Measurements from ENCODE around the gene LYZL4. TPM values are rescaled to one million over a fixed set of nuclear protein-coding genes. Genes with fewer than 3 reads are reported as not detected.

LYZL4 gene
- total RNA-seq, 4 donors from 2014 or later: not detected

- Histone ChIP-seq H3K9me3 (no peaks in the 10 kb centered on the region), H3K27ac (no peak overlapping the region), H3K4me1 (no peaks in the 10 kb centered on the region), H3K36me3 (no peaks in the 10 kb centered on the region), H3K27me3 (no peaks in the 10 kb centered on the region), H3K4me3 (no peak overlapping the region)
- TF ChIP-seq CTCF (IDR thresholded peaks at IDR 0.05 in 4 of 5, conservative IDR thresholded peaks at IDR 0.05 in 1 of 5) (no peak), POLR2A (IDR thresholded peaks at IDR 0.05) (no peak)
- in situ Hi-C loops (cut with MboI; ENCODE audit: low sequenced_read_pairs in 4 of 4): no loop called here
- DNase-seq (peak in 1 of 2 donors; percentile 23), ATAC-seq (peak; percentile 41 to 56)
- intact Hi-C loops (cut with DNase I; ENCODE audit: low total_unique reads): no loop called here
These were observed 34.0 kb downstream of the LYZL4 start for GRCh38 chr3:42376344-42376798.

GRCh38 chr3:42375121-42375800 lies 35.1 kb downstream of the LYZL4 start:
- H3K27ac ChIP-seq: no peak overlapping the region
- intact Hi-C loops (cut with DNase I; ENCODE audit: low total_unique reads) (no loop called here), in situ Hi-C loops (cut with MboI; ENCODE audit: low sequenced_read_pairs in 4 of 4) (no loop called here)
- ATAC-seq (no peak), DNase-seq (no peak)
- H3K4me1 ChIP-seq: no peaks in the 10 kb centered on the region
- no peaks in the 10 kb centered on the region for H3K9me3 ChIP-seq
- H3K27me3 ChIP-seq: no peaks in the 10 kb centered on the region
- no peaks in the 10 kb centered on the region for H3K36me3 ChIP-seq
- no peak overlapping the region for H3K4me3 ChIP-seq
- TF ChIP-seq CTCF (IDR thresholded peaks at IDR 0.05 in 4 of 5, conservative IDR thresholded peaks at IDR 0.05 in 1 of 5) (no peak), POLR2A (IDR thresholded peaks at IDR 0.05) (no peak)

GRCh38 chr3:42371776-42372175 lies 38.6 kb downstream of the LYZL4 start:
- in situ Hi-C loops (cut with MboI; ENCODE audit: low sequenced_read_pairs in 4 of 4): no loop called here

GRCh38 chr3:42369832-42370231 lies 40.6 kb downstream of the LYZL4 start:
- no peaks in the 10 kb centered on the region for H3K27me3 ChIP-seq
- H3K36me3 ChIP-seq: no peaks in the 10 kb centered on the region
- DNase-seq (no peak), ATAC-seq (no peak)
- in situ Hi-C loops (cut with MboI; ENCODE audit: low sequenced_read_pairs in 4 of 4) (no loop called here), intact Hi-C loops (cut with DNase I; ENCODE audit: low total_unique reads) (no loop called here)
- H3K4me3 ChIP-seq: no peak overlapping the region
- no peaks in the 10 kb centered on the region for H3K4me1 ChIP-seq
- H3K27ac ChIP-seq: no peak overlapping the region
- no peaks in the 10 kb centered on the region for H3K9me3 ChIP-seq
- TF ChIP-seq CTCF (IDR thresholded peaks at IDR 0.05 in 4 of 5, conservative IDR thresholded peaks at IDR 0.05 in 1 of 5): no peak

More at GRCh38 chr3:42371776-42372175, 38.6 kb downstream of the LYZL4 start:
- TF ChIP-seq CTCF (IDR thresholded peaks at IDR 0.05 in 4 of 5, conservative IDR thresholded peaks at IDR 0.05 in 1 of 5): no peak
- no peak for TF ChIP-seq POLR2A (IDR thresholded peaks at IDR 0.05)
- no peaks in the 10 kb centered on the region for H3K9me3 ChIP-seq
- ATAC-seq: no peak
- H3K4me3 ChIP-seq: no peak overlapping the region
- intact Hi-C loops (cut with DNase I; ENCODE audit: low total_unique reads): no loop called here
- H3K4me1 ChIP-seq: no peaks in the 10 kb centered on the region
- H3K36me3 ChIP-seq: no peaks in the 10 kb centered on the region
- H3K27me3 ChIP-seq: no peaks in the 10 kb centered on the region
- no peak for DNase-seq
- H3K27ac ChIP-seq: no peak overlapping the region

GRCh38 chr3:42369304-42369703 lies 41.1 kb downstream of the LYZL4 start:
- H3K27ac ChIP-seq: no peak overlapping the region
- no peak for ATAC-seq
- TF ChIP-seq CTCF (IDR thresholded peaks at IDR 0.05 in 4 of 5, conservative IDR thresholded peaks at IDR 0.05 in 1 of 5): no peak
- TF ChIP-seq POLR2A (IDR thresholded peaks at IDR 0.05): no peak

More at GRCh38 chr3:42369304-42369703, 41.1 kb downstream of the LYZL4 start:
- H3K4me3 ChIP-seq: no peak overlapping the region
- no peaks in the 10 kb centered on the region for H3K4me1 ChIP-seq
- DNase-seq: no peak
- intact Hi-C loops (cut with DNase I; ENCODE audit: low total_unique reads) (no loop called here), in situ Hi-C loops (cut with MboI; ENCODE audit: low sequenced_read_pairs in 4 of 4) (no loop called here)
- no peaks in the 10 kb centered on the region for H3K27me3 ChIP-seq
- no peaks in the 10 kb centered on the region for H3K36me3 ChIP-seq
- no peaks in the 10 kb centered on the region for H3K9me3 ChIP-seq

Measured in gastrocnemius medialis (tissue), 4 donors.